Mononuclear cell (primary cell): ENCODE results near the gene DAPK1. TPM values are rescaled to one million over a fixed set of nuclear protein-coding genes. Genes with fewer than 3 reads are reported as not detected.

Experiments
- H3K27me3 ChIP-seq: 2 replicates; pipeline ENCODE4 v1.6.0; 2011; ENCODE audit warnings: low read length, control low read depth; ENCODE audit not compliant: insufficient read depth
- H3K4me1 ChIP-seq: 2 replicates; pipeline ENCODE4 v1.5.1; 2011; ENCODE audit warnings: mild to moderate bottlenecking, low read length, control low read depth; ENCODE audit not compliant: insufficient read depth
- H3K4me3 ChIP-seq: 2 replicates; pipeline ENCODE4 v1.5.1; 2011; ENCODE audit warnings: mild to moderate bottlenecking, low read length, moderate library complexity
- H3K9me3 ChIP-seq: 2 replicates; pipeline ENCODE4 v1.5.1; 2011; ENCODE audit warnings: low read depth, mild to moderate bottlenecking, control low read depth, low read length
- total RNA-seq: library from RNA; depleted of rRNA; stranded (reverse); fragments of >200 nt; gene quantifications from one replicate; pipeline ENCODE4 v1.2.3, GENCODE V29; 2012

DAPK1 gene
- total RNA-seq, 1 donor = 21.8 TPM

- Histone ChIP-seq H3K4me3 (no peak overlapping the region), H3K4me1 (peaks cover 24% of the 10 kb centered on the region), H3K27me3 (no peaks in the 10 kb centered on the region), H3K9me3 (no peaks in the 10 kb centered on the region)
These were observed 95.1 kb downstream of the DAPK1 start for GRCh38 chr9:87592554-87593358.

- H3K4me1 ChIP-seq = peaks cover 24% of the 10 kb centered on the region
- H3K9me3 ChIP-seq = no peaks in the 10 kb centered on the region
- H3K4me3 ChIP-seq = no peak overlapping the region
- no peaks in the 10 kb centered on the region for H3K27me3 ChIP-seq
These were observed 95.8 kb downstream of the DAPK1 start for GRCh38 chr9:87593359-87593980.

- no peak overlapping the region for H3K4me3 ChIP-seq
- no peaks in the 10 kb centered on the region for H3K27me3 ChIP-seq
- H3K9me3 ChIP-seq = no peaks in the 10 kb centered on the region
- peaks cover 24% of the 10 kb centered on the region for H3K4me1 ChIP-seq
These were observed 96.5 kb downstream of the DAPK1 start for GRCh38 chr9:87594194-87594593.

- Histone ChIP-seq H3K4me1 (peaks cover 24% of the 10 kb centered on the region), H3K27me3 (no peaks in the 10 kb centered on the region), H3K4me3 (no peak overlapping the region), H3K9me3 (no peaks in the 10 kb centered on the region)
These were observed 97.0 kb downstream of the DAPK1 start for GRCh38 chr9:87594662-87595061.

- Histone ChIP-seq H3K9me3 (no peaks in the 10 kb centered on the region), H3K27me3 (no peaks in the 10 kb centered on the region), H3K4me3 (no peak overlapping the region), H3K4me1 (peaks cover 31% of the 10 kb centered on the region)
These were observed 97.9 kb downstream of the DAPK1 start for GRCh38 chr9:87595610-87596009.

DNA sequence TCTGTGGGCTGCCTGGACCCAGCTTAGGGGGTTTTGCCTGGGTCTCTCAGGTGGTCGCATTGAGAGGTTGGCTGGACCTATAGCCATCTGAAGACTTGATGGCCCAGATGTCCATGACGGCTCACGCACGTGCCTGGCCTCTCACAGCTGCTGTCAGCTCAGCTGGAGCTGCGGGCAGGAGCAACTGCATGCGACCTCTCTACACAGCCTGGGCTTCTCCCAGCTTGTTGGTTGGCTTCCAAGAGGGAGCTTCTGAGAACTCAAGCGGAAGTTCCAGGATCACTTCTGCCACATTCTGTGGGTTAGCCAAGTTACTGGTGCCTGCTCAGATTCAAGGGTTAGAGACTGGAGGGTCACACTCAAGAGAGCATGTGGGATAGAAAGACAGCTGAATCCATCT lies 99.2 kb downstream of the DAPK1 start:
- Histone ChIP-seq H3K9me3 (no peaks in the 10 kb centered on the region), H3K4me1 (peaks cover 44% of the 10 kb centered on the region), H3K4me3 (no peak overlapping the region), H3K27me3 (no peaks in the 10 kb centered on the region)

- no peak overlapping the region for H3K4me3 ChIP-seq
- no peaks in the 10 kb centered on the region for H3K27me3 ChIP-seq
- H3K4me1 ChIP-seq = peaks cover 44% of the 10 kb centered on the region
- H3K9me3 ChIP-seq = no peaks in the 10 kb centered on the region
These were observed 100.2 kb downstream of the DAPK1 start for GRCh38 chr9:87597710-87598443.

DNA sequence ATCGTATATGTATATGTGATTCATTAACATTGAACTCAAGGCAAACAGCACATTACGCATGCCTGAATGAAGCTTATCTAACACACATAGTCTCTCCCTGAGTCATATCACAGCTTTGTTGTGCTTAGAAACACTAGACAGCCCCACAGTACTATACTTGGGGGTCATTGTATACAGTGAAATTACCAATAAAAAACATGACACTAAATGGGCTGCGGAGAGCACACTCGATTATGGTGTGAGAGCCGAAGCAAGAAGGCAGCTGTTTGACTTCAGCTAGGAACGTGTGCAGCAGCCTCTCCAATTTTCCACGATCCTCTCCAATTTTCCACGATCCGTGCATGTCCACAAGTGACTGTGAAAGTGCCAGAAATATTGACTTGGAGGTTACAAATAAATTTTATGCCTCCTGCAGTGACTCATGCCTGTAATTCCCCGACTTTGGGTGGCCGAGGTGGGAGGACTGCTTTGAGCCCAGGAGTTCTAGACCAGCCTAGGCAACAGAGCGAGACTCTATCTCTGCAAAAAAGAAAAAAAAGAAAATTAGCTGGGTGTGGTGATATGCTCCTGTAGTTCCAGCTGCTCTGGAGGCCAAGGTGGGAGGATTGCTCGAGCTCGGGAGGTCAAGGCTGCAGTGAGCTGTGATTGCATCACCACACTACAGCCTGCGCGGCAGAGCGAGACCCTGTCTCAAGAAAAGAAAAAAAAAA lies 102.4 kb downstream of the DAPK1 start:
- no peak overlapping the region for H3K4me3 ChIP-seq
- H3K4me1 ChIP-seq = peaks cover 30% of the 10 kb centered on the region
- H3K9me3 ChIP-seq = no peaks in the 10 kb centered on the region
- no peaks in the 10 kb centered on the region for H3K27me3 ChIP-seq

- Histone ChIP-seq H3K27me3 (no peaks in the 10 kb centered on the region), H3K9me3 (no peaks in the 10 kb centered on the region), H3K4me1 (peaks cover 37% of the 10 kb centered on the region), H3K4me3 (no peak overlapping the region)
These were observed 103.5 kb downstream of the DAPK1 start for GRCh38 chr9:87601176-87601575.

DNA sequence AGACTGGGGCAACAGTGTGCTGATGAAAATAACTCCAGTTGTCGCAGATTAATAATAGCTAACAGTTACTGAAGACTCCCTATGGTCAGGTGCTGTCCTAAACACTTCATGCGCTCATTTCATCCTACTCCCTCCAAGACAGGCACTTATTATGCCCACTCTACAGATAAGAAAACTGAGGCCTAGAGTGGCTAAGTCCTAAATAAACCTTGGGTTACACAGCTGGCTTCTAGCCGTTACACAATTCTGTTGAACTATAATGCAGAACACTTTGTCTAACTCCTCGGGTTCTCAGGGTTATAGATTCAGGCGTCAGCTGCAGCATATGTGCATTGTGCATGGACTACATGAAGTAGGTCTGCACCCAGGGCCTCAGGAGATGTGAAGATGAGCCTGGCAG lies 103.9 kb downstream of the DAPK1 start:
- Histone ChIP-seq H3K27me3 (no peaks in the 10 kb centered on the region), H3K4me3 (no peak overlapping the region), H3K4me1 (peaks cover 37% of the 10 kb centered on the region), H3K9me3 (no peaks in the 10 kb centered on the region)

DNA sequence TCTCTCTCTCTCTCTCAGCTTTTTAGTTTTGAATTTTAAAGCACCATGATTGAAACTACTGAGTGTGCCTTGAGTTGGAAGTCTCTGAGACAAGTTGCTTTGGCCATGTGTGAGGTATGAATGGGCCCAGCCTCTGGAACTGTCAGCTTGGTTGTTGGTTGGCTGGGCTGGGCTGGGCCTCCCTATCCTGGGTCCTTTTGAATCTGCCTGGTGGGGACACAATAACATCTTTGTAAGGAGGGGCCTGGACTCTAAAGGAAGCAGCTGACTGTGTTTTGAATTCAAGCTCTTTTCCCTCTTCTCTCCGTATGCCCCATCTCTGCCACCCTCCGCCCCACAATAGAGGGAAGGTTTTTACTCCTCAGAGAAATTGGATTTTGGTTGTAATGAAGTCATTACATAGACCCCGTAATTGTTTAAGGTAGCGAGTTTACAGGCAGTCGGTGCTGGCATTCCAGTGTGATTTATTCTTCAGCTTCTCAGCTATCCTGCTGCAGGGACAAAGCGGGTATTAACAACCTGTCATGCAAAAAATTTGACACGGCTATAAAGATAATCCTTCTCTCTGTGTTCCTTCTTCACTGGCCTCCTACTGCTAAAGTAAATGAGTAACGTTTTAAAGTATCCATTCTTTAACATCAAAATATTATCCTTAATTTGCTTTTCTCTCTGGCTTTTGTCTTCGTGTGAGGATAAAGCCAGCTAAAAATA lies 105.4 kb downstream of the DAPK1 start:
- no peak overlapping the region for H3K4me3 ChIP-seq
- peaks cover 37% of the 10 kb centered on the region for H3K4me1 ChIP-seq
- no peaks in the 10 kb centered on the region for H3K27me3 ChIP-seq
- H3K9me3 ChIP-seq = no peaks in the 10 kb centered on the region

DNA sequence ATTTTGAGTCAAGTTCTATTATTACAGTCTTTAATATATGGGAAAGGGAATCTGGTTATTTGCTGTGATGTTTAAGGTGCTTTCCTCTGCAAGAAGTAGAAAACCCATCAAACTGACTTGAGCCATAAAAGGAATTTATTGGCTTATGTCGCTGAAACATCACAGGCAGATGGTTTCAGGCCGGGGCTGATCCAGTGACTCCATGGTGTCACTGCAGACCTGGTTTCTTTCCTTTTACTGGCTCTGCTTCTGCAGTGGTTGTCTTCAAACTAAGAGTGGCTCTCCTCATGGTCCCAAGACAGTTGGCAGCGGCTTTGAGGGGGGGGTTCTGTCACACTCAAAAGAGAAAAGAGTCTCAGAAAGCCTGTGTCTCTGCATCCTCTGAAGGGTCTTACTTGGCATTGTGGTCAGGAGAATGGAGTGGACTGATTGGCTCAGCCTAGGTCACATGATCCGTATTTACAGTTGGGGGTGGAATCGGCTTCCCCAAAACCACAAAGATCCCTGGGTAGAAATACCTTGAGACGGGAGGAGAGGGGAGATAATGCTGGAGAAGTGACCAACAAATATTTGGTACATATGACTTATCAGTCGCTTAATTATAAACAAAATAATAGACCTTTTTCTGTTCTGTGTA lies 106.3 kb downstream of the DAPK1 start:
- Histone ChIP-seq H3K9me3 (no peaks in the 10 kb centered on the region), H3K4me3 (no peak overlapping the region), H3K27me3 (no peaks in the 10 kb centered on the region), H3K4me1 (peaks cover 42% of the 10 kb centered on the region)

DNA sequence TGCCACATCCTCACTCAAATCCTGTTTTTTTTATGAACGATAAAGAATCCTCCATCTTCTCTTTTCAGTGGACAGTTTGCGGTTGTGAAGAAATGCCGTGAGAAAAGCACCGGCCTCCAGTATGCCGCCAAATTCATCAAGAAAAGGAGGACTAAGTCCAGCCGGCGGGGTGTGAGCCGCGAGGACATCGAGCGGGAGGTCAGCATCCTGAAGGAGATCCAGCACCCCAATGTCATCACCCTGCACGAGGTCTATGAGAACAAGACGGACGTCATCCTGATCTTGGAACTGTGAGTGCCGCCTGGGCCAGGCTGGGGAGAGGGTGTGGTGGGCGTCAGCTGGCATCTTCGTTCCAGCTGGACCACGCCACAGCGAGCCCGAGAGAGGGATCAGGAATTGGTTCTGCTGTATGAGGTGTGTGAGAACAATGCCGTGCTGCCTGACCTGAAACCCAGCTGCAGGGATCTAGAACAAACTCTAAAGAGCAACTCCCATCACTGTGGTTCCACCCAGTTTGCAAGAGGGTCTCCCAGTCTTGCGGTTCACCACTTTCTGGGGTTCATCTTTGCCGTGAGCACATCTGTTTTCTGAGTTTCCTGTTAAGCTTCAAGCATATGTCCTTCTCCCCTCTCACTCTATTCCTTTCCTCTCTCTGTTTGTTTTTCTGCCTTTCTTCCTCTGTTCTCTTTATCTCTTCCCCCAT lies 107.4 kb downstream of the DAPK1 start:
- no peak overlapping the region for H3K4me3 ChIP-seq

More for the DNA sequence above, 107.4 kb downstream of the DAPK1 start:
- no peaks in the 10 kb centered on the region for H3K27me3 ChIP-seq
- H3K4me1 ChIP-seq = peaks cover 41% of the 10 kb centered on the region
- H3K9me3 ChIP-seq = no peaks in the 10 kb centered on the region
